Measurements from ENCODE around the gene WDR70.
"Not testable (repeated sequence)": the region's sequence is repeated elsewhere in the genome, so short reads cannot be mapped to it uniquely, and the experiment has no call there.

The WDR70 gene

DNA sequence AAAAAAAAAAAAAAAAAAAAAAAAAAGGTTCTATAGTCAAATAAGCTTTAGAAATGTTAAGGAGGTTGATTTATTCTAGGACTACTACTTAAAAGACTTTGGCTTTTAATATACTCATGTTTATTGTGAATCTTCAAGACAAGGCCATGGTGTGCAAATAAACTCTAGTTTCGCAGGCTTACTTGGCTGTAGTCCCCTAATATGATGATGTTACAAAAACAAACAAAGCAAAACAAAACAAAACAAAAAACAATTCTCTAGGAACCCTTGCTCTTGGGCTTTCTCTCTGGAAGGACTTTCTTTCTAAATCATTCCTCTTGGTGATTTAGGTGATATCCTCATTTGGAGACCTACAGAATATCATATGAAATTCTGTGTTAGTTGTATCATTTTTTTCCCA, 288.7 kb downstream of the WDR70 start:
- DNase-seq (ENCODE audit: low spot score): no peak
- H3K27ac ChIP-seq: no peak overlapping the region
- no peak for TF ChIP-seq CTCF (IDR thresholded peaks at IDR 0.05)
- H3K4me3 ChIP-seq: no peak overlapping the region

GRCh38 chr5:37668524-37669047, 289.5 kb downstream of the WDR70 start:
- H3K27ac ChIP-seq: no peak overlapping the region
- TF ChIP-seq CTCF (IDR thresholded peaks at IDR 0.05): no peak

GRCh38 chr5:37672118-37672588, 293.0 kb downstream of the WDR70 start:
- not testable (repeated sequence) for H3K4me3 ChIP-seq, H3K27ac ChIP-seq

More at GRCh38 chr5:37668524-37669047, 289.5 kb downstream of the WDR70 start:
- no peak overlapping the region for H3K4me3 ChIP-seq
- no peak for DNase-seq (ENCODE audit: low spot score)

GRCh38 chr5:37674361-37674760, 295.2 kb downstream of the WDR70 start:
- not testable (repeated sequence) for DNase-seq (ENCODE audit: low spot score); H3K4me3 ChIP-seq; H3K27ac ChIP-seq

More at GRCh38 chr5:37672118-37672588, 293.0 kb downstream of the WDR70 start:
- not testable (repeated sequence) for DNase-seq (ENCODE audit: low spot score)

DNA sequence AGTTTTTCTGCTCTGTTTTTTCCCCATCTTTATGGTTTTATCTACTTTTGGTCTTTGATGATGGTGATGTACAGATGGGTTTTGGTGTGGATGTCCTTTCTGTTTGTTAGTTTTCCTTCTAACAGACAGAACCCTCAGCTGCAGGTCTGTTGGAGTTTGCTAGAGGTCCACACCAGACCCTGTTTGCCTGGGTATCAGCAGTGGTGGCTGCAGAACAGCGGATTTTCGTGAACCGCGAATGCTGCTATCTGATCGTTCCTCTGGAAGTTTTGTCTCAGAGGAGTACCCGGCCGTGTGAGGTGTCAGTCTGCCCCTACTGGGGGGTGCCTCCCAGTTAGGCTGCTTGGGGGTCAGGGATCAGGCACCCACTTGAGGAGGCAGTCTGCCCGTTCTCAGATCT, 300.2 kb downstream of the WDR70 start:
- H3K27ac ChIP-seq; H3K4me3 ChIP-seq; DNase-seq (ENCODE audit: low spot score): not testable (repeated sequence)

DNA sequence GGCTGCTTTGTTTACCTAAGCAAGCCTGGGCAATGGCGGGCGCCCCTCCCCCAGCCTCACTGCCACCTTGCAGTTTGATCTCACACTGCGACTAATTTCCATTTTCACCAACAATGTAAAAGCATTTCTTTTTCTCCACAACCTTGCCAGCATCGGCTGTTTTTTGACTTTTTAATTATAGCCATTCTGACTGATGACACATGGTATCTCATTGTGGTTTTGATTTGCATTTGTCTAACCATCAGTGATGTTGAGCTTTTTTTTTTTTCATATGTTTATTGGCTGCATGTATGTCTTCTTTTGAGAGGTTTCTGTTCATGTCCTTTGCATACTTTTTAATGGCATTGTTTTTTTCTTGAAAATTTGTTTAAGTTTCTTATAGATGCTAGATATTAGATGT, 300.8 kb downstream of the WDR70 start:
- H3K4me3 ChIP-seq; H3K27ac ChIP-seq; DNase-seq (ENCODE audit: low spot score): not testable (repeated sequence)

- no peak overlapping the region for H3K27ac ChIP-seq
- H3K4me3 ChIP-seq: no peak overlapping the region
- TF ChIP-seq CTCF (IDR thresholded peaks at IDR 0.05): no peak
- DNase-seq (ENCODE audit: low spot score): no peak
Observed at GRCh38 chr5:37683072-37683471, 304.0 kb downstream of the WDR70 start.

GRCh38 chr5:37685211-37685610, 306.1 kb downstream of the WDR70 start:
- no peak for TF ChIP-seq CTCF (IDR thresholded peaks at IDR 0.05)
- Histone ChIP-seq H3K4me3 (no peak overlapping the region), H3K27ac (no peak overlapping the region)
- DNase-seq (ENCODE audit: low spot score): no peak

DNA sequence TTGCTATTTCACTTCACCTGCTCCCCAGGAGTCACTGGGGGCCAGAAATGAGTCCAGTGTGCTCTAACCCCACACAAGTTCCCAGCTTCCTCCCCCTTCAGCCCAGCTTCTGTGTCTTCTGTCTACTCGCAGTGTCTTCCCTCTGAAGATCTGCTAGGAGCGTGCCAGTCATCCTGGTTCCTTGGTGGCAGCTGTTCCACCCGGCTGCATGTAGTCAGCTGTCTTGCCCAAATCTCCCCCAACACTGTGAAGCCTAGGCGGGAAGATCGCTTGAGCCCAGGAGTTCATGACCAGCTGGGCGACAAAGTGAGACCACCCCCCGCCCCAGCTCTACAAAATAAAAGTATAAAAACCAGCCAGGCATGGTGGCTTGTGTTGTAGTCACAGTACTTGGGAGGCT, 306.7 kb downstream of the WDR70 start:
- Histone ChIP-seq H3K4me3 (no peak overlapping the region), H3K27ac (no peak overlapping the region)
- DNase-seq (ENCODE audit: low spot score): no peak
- TF ChIP-seq CTCF (IDR thresholded peaks at IDR 0.05): no peak

DNA sequence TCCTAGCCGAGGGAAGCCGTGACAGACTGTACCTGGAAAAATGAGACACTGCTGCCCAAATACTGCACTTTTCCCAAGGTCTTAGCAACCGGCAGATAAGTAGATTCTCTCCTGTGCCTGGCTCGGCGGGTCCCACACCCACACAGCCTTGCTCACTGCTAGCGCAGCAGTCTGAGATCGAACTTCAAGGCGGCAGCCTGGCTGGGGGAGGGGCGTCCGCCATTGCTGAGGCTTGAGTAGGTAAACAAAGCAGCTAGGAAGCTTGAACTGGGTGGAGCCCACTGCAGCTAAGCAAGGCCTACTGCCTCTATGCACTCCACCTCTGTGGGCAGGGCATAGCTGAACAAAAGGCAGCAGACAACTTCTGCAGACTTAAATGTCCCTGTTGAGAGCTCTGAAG, 309.8 kb downstream of the WDR70 start:
- H3K4me3 ChIP-seq; DNase-seq (ENCODE audit: low spot score); H3K27ac ChIP-seq: not testable (repeated sequence)

DNA sequence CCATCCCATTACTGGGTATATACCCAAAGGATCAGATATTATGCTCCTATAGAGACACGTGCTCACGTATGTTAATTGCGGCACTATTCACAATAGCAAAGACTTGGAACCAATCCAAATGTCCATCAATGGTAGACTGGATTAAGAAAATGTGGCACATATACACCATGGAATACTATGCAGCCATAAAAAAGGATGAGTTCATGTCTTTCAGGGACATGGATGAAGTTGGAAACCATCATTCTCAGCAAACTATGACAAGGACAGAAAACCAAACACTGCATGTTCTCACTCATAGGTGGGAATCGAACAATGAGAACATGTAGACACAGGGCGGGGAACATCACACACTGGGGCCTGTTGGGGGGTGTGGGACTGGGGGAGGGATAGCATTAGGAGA, 315.2 kb downstream of the WDR70 start:
- H3K4me3 ChIP-seq; DNase-seq (ENCODE audit: low spot score); H3K27ac ChIP-seq: not testable (repeated sequence)

Measured in coronary artery (tissue), 2 donors.